C4-2B (cell line): ENCODE measurements around the gene LCN1.
"Not testable (repeated sequence)": the region's sequence is repeated elsewhere in the genome, so short reads cannot be mapped to it uniquely, and the experiment has no call there.

Source experiments
- CTCF ChIP-seq: fragments of 450-650 bp; conservative IDR thresholded peaks from 2 replicates; pipeline ENCODE4 v1.5.1; 2017; ENCODE audit warnings: mild to moderate bottlenecking
- ZFX ChIP-seq: fragments of 450-650 bp; IDR thresholded peaks from 2 replicates; pipeline ENCODE4 v1.6.1; 2017

- not testable (repeated sequence) for TF ChIP-seq CTCF, ZFX
Measured at GRCh38 chr9:135546792-135547617, 25.8 kb downstream of the LCN1 start.
